H9 (cell line): Measurements from ENCODE around the gene DHRS1. TPM values are rescaled to one million over a fixed set of nuclear protein-coding genes. Genes with fewer than 3 reads are reported as not detected.

Source experiments
- DNase-seq: peaks from one replicate; pipeline ENCODE4 v3.0.0-alpha.2; 2017
- H2AFZ ChIP-seq: one replicate; pipeline ENCODE4 v1.6.1; 2013; ENCODE audit warnings: mild to moderate bottlenecking, low read length, control low read depth, moderate library complexity
- H2AK5ac ChIP-seq: 2 replicates; pipeline ENCODE4 v1.6.1; 2013; ENCODE audit warnings: low read length, control low read depth, mixed read lengths; ENCODE audit not compliant: insufficient read length
- H2BK120ac ChIP-seq: one replicate; pipeline ENCODE4 v1.6.1; 2013; ENCODE audit warnings: low read depth, mild to moderate bottlenecking, low read length, control low read depth, inconsistent platforms; ENCODE audit not compliant: poor library complexity, severe bottlenecking
- H2BK12ac ChIP-seq: 2 replicates; pipeline ENCODE4 v1.6.1; 2013; ENCODE audit warnings: low read length, control low read depth, mixed read lengths, low read depth; ENCODE audit not compliant: insufficient read length
- H2BK15ac ChIP-seq: 2 replicates; pipeline ENCODE4 v1.6.1; 2013; ENCODE audit warnings: low read depth, low read length, control low read depth
- H2BK20ac ChIP-seq: one replicate; pipeline ENCODE4 v1.6.1; 2013; ENCODE audit warnings: low read depth, mild to moderate bottlenecking, low read length, control low read depth, inconsistent platforms; ENCODE audit not compliant: poor library complexity, severe bottlenecking
- H2BK5ac ChIP-seq: 2 replicates; pipeline ENCODE4 v1.6.1; 2013; ENCODE audit warnings: low read length, control low read depth, mixed read lengths; ENCODE audit not compliant: insufficient read length
- H3K14ac ChIP-seq: 2 replicates; pipeline ENCODE4 v1.6.1; 2013; ENCODE audit warnings: low read length, control low read depth; ENCODE audit not compliant: insufficient read depth
- H3K18ac ChIP-seq: 2 replicates; pipeline ENCODE4 v1.6.1; 2013; ENCODE audit warnings: low read depth, mild to moderate bottlenecking, mixed read lengths, low read length, control low read depth; ENCODE audit not compliant: insufficient read length
- H3K23ac ChIP-seq: 2 replicates; pipeline ENCODE4 v1.6.1; 2013; ENCODE audit warnings: low read length, control low read depth, mixed read lengths, low read depth; ENCODE audit not compliant: insufficient read length
- H3K23me2 ChIP-seq: 2 replicates; pipeline ENCODE4 v1.6.1; 2013; ENCODE audit warnings: low read depth, mild to moderate bottlenecking, mixed read lengths, low read length, control low read depth; ENCODE audit not compliant: insufficient read length, poor library complexity, severe bottlenecking
- H3K27ac ChIP-seq: 2 replicates; pipeline ENCODE4 v1.5.1; 2013; ENCODE audit warnings: low read length, control low read depth, mixed read lengths, low read depth; ENCODE audit not compliant: insufficient read length
- H3K27me3 ChIP-seq: 2 replicates; pipeline ENCODE4 v1.6.1; 2013; ENCODE audit warnings: low read length, control low read depth, inconsistent platforms; ENCODE audit not compliant: insufficient read depth
- H3K4ac ChIP-seq: 2 replicates; pipeline ENCODE4 v1.6.1; 2013; ENCODE audit warnings: low read depth, mild to moderate bottlenecking, control low read depth, inconsistent platforms, low read length, moderate library complexity
- H3K4me1 ChIP-seq: 2 replicates; pipeline ENCODE4 v1.6.1; 2013; ENCODE audit warnings: low read length, control low read depth, inconsistent platforms; ENCODE audit not compliant: insufficient read depth
- H3K4me2 ChIP-seq: 2 replicates; pipeline ENCODE4 v1.6.1; 2013; ENCODE audit warnings: low read length, control low read depth, mixed read lengths; ENCODE audit not compliant: insufficient read length, insufficient read depth
- H3K56ac ChIP-seq: 2 replicates; pipeline ENCODE4 v1.6.1; 2013; ENCODE audit warnings: low read depth, mild to moderate bottlenecking, mixed read lengths, low read length, control low read depth; ENCODE audit not compliant: insufficient read length
- H3K79me1 ChIP-seq: 2 replicates; pipeline ENCODE4 v1.6.1; 2013; ENCODE audit warnings: low read depth, mild to moderate bottlenecking, moderate library complexity, low read length, control low read depth, inconsistent platforms; ENCODE audit not compliant: insufficient read depth, poor library complexity, severe bottlenecking
- H3K79me2 ChIP-seq: 2 replicates; pipeline ENCODE4 v1.6.1; 2013; ENCODE audit warnings: low read length, control low read depth, inconsistent platforms; ENCODE audit not compliant: insufficient read depth
- H3K9ac ChIP-seq: 2 replicates; pipeline ENCODE4 v1.6.1; 2013; ENCODE audit warnings: low read length, control low read depth, mixed read lengths; ENCODE audit not compliant: insufficient read length; ENCODE audit errors: extremely low read depth
- H3K9me3 ChIP-seq: one replicate; pipeline ENCODE4 v1.6.1; 2013; ENCODE audit warnings: low read depth, low read length, inconsistent platforms; ENCODE audit not compliant: control insufficient read depth
- H3T11ph ChIP-seq: one replicate; pipeline ENCODE4 v1.6.1; 2013; ENCODE audit warnings: mild to moderate bottlenecking, low read length, control low read depth, inconsistent platforms
- H4K20me1 ChIP-seq: one replicate; pipeline ENCODE4 v1.6.1; 2013; ENCODE audit not compliant: control insufficient read depth, insufficient read length, insufficient read depth
- H4K5ac ChIP-seq: 2 replicates; pipeline ENCODE4 v1.6.1; 2013; ENCODE audit warnings: low read depth, mild to moderate bottlenecking, mixed read lengths, low read length, control low read depth; ENCODE audit not compliant: insufficient read length
- H4K8ac ChIP-seq: replicated peaks from 2 replicates; pipeline ENCODE4 v1.6.1; 2013; ENCODE audit warnings: low read length, control low read depth, mixed read lengths, low read depth; ENCODE audit not compliant: insufficient read length
- H4K91ac ChIP-seq: 2 replicates; pipeline ENCODE4 v1.6.1; 2013; ENCODE audit warnings: low read depth, mild to moderate bottlenecking, moderate library complexity, mixed read lengths, low read length, control low read depth; ENCODE audit not compliant: insufficient read length
- H3K27ac Mint-ChIP-seq, 3 experiments: 2 replicates in 2 of 3; 3 replicates in 1 of 3; pipeline ENCODE4 v1.8.0; 2020 to 2021; ENCODE audit warnings: mixed read lengths in 3 of 3, mild to moderate bottlenecking in 1 of 3, moderate library complexity in 1 of 3
- H3K27me3 Mint-ChIP-seq: 2 replicates; pipeline ENCODE4 v1.8.0; 2021; ENCODE audit warnings: low read depth, mild to moderate bottlenecking, moderate library complexity, mixed read lengths
- H3K36me3 Mint-ChIP-seq, 3 experiments: 2 replicates in 2 of 3; 3 replicates in 1 of 3; pipeline ENCODE4 v1.8.0; 2020 to 2021; ENCODE audit warnings: low read depth in 3 of 3, mixed read lengths in 3 of 3; ENCODE audit not compliant: insufficient read depth in 1 of 3
- H3K4me1 Mint-ChIP-seq, 2 experiments: 2 replicates each; pipeline ENCODE4 v1.8.0; 2020; ENCODE audit warnings: mixed read lengths in 2 of 2
- H3K4me3 Mint-ChIP-seq, 2 experiments: 2 replicates in 1 of 2; 3 replicates in 1 of 2; pipeline ENCODE4 v1.8.0; 2020 to 2021; ENCODE audit warnings: mild to moderate bottlenecking in 2 of 2, mixed read lengths in 2 of 2, moderate library complexity in 1 of 2
- H3K9me3 Mint-ChIP-seq, 2 experiments: 2 replicates in 1 of 2; 3 replicates in 1 of 2; pipeline ENCODE4 v1.8.0; 2020; ENCODE audit warnings: mild to moderate bottlenecking in 2 of 2, mixed read lengths in 2 of 2, moderate library complexity in 1 of 2
- WGBS: extraction: QIAGEN DNeasy Blood & Tissue Kit; methylation state at CpG from one replicate; pipeline ENCODE4 v1.1.7; 2013; ENCODE audit warnings: missing lambda C conversion rate, low lambda C conversion rate, mixed read lengths; ENCODE audit not compliant: insufficient read length; ENCODE audit errors: extremely low coverage; 5-methylcytosine and 5-hydroxymethylcytosine counted together
- total RNA-seq: library from RNA; stranded (reverse); gene quantifications from 2 replicates; pipeline ENCODE4 v1.2.1, GENCODE V29; 2021
- TF ChIP-seq, protein P1 (sequence below): fragments of 200-600 bp; sonication (generic); conservative IDR thresholded peaks from 3 replicates; pipeline ENCODE4 v1.8.0; 2021; ENCODE audit warnings: antibody characterized with exemption, mild to moderate bottlenecking

Gene DHRS1
- total RNA-seq, 1 experiment from 2014 or later = 19.1 TPM

DNA sequence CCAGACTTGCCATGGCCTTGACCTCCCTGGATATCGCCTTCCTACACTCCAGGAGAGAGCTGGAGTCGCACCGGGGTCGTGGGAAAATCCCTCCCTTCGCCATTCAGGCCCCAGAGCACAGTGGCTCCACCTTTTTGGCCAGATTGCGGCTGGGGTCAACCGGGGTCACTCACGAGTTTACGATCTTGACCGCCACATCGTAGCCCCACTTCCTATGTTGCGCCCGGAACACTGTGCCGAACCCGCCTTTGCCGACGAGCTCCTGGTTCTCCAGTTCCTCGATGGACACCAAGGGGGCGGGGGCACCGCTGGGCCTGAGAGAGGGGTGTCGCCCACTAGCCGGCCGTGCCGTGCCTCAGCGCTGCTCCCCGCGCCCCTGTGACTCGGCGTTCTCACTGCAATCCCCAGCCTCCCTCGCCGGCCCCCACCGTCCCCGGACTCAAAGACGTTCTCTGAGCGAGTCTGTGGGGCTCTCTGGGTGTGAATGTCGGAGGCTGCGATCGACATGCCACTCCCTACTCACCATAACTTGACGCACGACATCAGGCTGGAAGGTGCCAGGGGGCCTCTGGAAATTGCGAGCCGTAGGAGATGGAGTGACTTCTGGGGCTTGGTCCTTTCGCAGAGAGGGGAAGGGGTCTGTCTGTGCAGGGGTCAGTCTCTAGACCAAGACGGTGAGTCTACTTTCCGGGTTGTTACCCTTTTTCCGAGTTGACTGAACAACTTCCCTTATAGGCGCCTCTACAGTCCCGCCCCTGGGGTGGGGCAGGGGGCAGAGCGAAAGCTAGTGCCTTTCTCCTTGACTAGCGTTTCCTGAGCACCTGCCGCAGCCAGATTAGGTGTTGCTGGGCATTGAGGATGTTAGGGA is 39.9 kb upstream of the DHRS1 start, which contains the start of gene RIPK3:
Gene RIPK3 (minus strand): TSS at position 708 of the 868 bp plus-strand sequence. CDS start 165 bp downstream, at position 543.
- Mint-ChIP-seq H3K36me3 (no peaks in the 10 kb centered on the region), H3K9me3 (no peaks in the 10 kb centered on the region), H3K27me3 (peaks cover 96% of the 10 kb centered on the region), H3K4me3 (peak within 1 kb of the TSS; percentile 71 to 87), H3K4me1 (peaks cover 18 to 22% of the 10 kb centered on the region in 2 experiments), H3K27ac (no peak within 1 kb of the TSS; a peak in 1 of 7 replicates)
- Histone ChIP-seq H3T11ph (no peak within 1 kb of the TSS), H2AFZ (no peak within 1 kb of the TSS), H3K27me3 (peaks cover 53% of the 10 kb centered on the region; the same call in 1 of the 2 replicates), H3K18ac (no peak within 1 kb of the TSS), H4K20me1 (no peaks in the 10 kb centered on the region), H2BK20ac (no peak within 1 kb of the TSS), H2BK15ac (no peak within 1 kb of the TSS), H4K5ac (no peak within 1 kb of the TSS), H3K4me2 (peak within 1 kb of the TSS; percentile 74), H3K9me3 (no peaks in the 10 kb centered on the region), H3K9ac (no peak within 1 kb of the TSS), H3K23ac (no peak within 1 kb of the TSS), H2BK120ac (no peak within 1 kb of the TSS), H3K23me2 (peaks cover 15% of the 10 kb centered on the region), H3K4ac (no peak within 1 kb of the TSS), H3K79me1 (no peaks in the 10 kb centered on the region), H3K4me1 (no peaks in the 10 kb centered on the region; the same call in 1 of the 2 replicates), H4K91ac (no peak within 1 kb of the TSS), H2BK12ac (no peak within 1 kb of the TSS), H3K79me2 (no peaks in the 10 kb centered on the region), H3K27ac (no peak within 1 kb of the TSS), H2BK5ac (no peak within 1 kb of the TSS), H2AK5ac (no peak within 1 kb of the TSS), H3K14ac (no peak within 1 kb of the TSS), H3K56ac (no peak within 1 kb of the TSS), H4K8ac (no peak within 1 kb of the TSS)
- no CpG with 5 or more reads among the region's 51 CpGs for WGBS
- DNase-seq = peak; percentile 58
- TF ChIP-seq, protein P1, sequence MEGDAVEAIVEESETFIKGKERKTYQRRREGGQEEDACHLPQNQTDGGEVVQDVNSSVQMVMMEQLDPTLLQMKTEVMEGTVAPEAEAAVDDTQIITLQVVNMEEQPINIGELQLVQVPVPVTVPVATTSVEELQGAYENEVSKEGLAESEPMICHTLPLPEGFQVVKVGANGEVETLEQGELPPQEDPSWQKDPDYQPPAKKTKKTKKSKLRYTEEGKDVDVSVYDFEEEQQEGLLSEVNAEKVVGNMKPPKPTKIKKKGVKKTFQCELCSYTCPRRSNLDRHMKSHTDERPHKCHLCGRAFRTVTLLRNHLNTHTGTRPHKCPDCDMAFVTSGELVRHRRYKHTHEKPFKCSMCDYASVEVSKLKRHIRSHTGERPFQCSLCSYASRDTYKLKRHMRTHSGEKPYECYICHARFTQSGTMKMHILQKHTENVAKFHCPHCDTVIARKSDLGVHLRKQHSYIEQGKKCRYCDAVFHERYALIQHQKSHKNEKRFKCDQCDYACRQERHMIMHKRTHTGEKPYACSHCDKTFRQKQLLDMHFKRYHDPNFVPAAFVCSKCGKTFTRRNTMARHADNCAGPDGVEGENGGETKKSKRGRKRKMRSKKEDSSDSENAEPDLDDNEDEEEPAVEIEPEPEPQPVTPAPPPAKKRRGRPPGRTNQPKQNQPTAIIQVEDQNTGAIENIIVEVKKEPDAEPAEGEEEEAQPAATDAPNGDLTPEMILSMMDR = no peak
